ENCODE data around the gene VPS37D.
"Not testable (repeated sequence)": the region's sequence is repeated elsewhere in the genome, so short reads cannot be mapped to it uniquely, and the experiment has no call there.

The VPS37D gene

DNA sequence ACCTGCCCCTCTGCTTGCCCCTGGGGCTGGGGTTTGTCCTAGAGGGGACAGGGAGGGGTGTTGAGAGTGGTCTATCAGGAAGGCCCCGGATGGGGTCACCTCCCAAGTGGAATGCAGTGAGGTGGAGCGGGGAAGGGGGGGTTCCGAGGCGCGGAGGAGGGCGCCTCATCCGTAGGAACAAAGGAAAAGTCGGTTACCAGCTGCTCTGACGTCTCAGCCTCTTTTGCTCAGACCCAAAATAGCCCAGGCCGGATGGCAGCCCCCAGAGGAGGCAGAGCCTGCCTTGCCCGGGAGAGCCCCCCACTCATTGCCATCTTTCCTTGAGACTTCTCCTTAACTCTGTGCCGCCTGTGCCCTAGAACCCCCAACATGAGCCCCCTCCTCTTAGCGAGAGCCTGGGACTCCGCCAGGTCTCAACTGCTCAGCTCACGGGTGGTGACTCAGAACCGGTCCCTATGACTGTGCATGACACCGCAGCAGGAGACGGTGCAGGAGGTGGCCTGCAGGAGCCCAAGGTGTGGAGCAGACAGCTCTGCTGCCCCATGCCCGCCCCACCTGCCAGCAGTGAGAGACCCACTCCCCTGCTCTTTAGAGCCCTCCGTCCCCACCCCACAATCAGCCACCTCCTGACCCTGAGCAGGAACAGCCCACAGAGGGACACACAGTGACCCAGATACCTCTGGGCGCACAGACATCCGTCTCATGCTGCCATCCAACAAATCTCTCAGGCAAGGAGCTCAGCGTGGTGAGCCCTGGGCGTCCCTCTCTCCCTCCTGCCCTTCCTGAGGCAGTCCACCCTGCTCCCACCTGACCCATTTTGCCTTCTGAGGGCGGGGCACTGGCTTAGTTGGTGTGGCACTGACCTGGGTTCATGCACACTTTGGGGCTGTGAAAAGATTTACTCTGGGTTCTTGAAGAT, 38.8 kb downstream of the VPS37D start:
- DNase-seq = no peak

DNA sequence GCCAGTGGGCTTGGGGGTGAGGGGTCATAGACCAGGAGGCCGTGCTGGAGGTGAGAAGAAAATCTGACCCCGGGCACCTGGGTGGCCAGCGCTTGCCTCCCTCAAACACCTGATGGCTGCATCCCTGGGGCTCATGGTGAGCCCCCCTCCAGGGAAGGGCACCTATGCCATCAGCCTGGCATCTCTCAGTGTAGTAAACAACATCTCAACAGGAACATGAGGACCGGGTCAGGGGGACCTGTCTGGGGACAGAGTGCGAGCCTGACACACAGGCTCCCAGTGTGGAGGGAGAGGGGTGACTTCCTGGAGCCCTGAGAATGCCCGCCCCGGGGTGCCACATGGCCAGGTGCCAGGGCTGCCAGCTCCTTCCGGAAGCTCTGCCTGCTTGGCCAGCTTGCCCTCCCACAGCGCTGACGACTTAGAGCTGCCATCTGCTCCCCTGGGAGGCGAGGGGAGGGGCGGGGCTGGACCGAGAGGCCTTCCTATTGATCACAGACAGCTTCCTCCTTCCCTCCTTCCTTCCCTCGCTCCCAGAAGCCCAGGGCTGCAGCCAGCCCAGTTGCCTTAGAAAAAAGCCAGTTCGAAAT, 39.5 kb downstream of the VPS37D start:
- peak; percentile 33 for DNase-seq

DNA sequence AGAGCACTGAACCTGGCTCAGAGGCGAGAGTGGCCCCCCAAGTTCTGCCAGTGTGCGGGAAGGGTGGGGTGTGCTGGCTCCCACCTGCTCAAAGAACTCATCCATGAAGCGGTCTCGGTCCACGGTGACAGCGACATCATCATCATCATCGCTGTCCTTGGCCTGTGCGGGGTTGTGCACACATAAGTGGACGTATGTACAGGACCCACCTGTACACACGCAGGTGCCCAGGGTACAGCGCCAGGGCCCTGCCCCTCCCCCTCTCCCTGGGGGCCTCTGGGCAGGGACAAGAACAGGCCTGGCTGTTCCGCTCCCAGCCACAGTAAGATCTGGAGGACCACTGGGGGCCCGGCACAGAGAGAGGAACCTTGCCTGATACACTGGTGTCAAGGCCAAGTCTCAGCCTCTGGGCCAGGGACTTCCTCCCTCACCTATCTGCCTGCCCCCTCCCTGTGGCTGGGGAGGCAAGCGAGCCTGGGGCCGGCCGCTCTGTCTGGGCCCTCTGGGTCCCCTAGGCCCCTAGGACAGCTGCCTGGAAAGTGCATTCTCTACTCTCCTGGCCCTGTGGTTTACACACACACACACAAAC, 41.4 kb downstream of the VPS37D start:
- no peak for DNase-seq

DNA sequence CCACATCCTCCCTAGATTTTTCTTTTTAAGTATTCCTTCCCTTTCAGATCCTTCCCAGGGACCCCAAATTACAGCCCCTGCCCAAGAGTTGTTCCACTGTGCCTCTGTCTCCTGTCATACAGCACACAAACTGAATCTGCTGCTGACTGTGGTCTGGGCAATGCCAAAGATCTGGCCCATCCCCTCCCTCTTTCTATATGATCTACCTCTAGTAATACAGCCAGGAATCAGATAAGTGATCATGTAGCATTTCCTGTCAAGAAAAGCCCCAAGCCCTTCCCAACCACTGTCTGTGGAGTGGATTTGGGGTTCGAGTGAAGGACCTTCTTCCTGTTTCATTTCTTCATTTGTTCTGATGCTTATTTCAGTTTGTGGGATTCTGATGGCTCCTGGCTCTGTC, 45.1 kb downstream of the VPS37D start:
- DNase-seq = no peak

DNA sequence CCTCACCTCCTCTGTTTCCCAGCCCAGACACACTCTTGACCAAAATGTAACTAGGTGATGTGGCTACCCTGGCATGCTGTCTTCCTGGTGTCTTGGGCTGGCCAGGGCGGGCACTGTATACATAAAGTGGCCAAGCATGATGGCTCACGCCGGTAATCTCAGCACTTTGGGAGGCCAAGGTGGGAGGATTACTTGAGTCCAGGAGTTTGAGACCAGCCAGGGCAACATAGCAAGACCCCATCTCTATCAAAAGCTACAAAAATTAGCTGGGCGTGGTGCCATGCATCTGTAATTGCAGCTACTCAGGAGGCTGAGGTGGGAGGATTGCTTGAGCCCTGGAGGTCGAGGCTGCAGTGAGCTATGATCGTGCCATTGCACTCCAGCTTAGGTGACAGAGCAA, 45.7 kb downstream of the VPS37D start:
- not testable (repeated sequence) for DNase-seq

DNA sequence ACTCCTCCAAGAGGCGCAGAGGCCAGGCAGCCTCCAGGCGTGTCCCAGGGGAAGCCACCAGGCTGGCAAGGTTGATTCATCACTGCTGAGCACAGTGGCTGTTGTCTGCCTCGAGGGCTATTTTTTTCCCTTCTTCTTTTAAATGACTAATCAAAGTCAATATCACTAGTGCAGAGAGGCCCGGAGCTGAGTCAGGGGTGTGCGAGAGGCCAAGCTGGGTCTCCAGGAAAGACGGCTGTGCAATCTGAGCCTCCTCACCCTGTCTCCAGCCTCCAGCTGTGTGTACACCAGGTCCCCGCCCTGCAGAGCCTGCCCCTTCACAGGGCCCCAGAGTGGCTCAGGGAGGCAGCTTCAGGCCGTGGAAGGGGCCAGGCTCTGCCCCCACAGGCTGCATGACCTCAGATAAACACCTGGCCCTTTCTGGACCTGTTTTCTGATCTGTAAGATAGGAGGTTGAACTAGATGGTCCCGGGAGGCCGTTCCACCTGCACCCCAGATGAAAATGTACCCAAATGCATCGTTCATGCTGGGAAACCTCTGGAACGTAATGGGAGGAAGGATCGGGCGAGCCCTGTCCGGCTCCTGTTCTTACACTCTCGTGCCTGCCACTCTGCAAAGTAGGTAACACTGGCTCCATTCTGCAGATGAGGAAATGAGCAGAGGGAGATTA, 48.2 kb downstream of the VPS37D start:
- peak; percentile 33 for DNase-seq

DNA sequence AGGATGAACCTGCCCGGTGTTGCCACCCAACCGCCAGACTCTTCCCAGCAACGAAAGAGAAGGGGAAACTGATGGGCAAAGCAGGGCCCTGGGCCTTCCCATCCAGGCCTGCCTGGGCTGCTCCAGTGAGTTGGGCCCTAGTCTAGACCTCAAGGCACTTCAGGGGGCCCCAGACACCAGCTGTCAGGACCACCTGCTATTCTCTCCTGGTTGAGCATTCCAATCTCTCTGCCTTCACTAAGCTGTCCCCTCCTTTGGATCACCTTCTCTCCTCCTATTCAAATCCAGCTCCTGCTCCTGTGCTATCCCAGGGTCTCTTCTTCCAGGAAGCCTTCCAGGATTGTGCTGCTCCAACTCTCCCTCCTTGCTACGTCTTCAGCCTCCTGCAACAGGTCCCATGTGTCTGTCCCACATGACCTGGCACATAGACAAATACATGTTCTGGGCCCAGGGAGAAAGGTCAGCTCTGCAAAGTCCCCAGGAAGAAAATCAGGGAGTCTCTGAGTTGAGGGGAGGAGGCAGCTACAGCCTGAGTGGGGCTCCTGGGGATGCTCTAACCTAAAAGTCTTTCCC, 48.8 kb downstream of the VPS37D start:
- DNase-seq = no peak

DNA sequence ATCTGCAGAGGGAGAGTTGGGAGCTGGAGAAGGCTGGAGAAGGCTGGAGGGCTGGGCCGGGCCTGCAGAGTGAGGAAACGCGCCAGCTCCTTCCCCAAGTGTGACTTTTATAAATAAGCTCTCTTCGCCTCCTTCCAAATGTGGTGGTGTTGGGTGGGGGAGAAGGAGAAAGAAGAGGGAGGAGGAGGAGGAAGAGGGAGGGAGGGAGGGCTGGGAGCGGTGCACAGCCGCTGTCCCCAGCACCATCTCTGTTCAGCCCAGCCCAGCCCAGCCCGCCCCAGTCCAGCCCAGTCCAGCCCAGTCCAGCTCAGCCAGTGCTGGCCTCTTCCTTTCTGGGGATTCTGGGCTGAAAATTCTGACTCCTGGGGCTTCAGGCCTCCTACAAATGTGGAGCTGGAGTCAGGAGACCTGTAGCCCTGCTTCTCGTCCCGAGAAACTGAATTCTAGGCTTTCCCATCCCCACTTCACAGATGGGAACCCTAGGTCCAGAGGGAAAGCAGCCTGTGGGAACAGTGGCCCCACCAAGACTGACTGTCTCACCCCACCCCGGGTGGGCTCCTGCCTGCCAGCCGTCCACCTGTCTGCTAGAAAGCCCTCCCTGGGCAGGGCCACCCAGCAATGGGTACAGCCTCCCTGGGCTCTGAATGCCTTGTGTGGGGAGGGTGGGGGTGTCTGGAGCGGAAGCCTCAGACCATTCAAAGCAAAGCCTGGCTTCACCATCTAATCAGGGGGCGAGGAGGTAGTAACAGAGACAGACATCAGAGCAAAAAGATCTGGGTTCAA, 49.6 kb downstream of the VPS37D start:
- DNase-seq = no peak

DNA sequence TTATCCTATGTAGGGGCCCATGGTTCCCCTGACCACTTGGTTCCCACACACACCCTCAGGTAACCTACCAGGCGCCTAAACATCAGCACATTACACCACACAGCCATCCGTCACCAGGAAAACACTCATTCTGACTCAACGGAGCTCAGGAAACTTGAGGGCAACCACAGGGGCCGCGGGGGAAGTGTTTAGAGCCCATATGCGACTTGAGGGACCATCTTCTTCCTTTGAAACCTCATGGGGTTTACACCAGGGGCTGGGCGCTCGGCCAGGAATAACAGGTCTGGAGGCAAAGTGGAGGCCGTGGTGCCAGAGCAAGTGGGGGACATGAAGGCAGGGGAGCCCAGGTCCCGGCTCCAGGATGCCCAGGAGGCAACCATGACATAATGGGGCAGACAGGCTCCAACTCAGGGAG, 50.4 kb downstream of the VPS37D start:
- no peak for DNase-seq

DNA sequence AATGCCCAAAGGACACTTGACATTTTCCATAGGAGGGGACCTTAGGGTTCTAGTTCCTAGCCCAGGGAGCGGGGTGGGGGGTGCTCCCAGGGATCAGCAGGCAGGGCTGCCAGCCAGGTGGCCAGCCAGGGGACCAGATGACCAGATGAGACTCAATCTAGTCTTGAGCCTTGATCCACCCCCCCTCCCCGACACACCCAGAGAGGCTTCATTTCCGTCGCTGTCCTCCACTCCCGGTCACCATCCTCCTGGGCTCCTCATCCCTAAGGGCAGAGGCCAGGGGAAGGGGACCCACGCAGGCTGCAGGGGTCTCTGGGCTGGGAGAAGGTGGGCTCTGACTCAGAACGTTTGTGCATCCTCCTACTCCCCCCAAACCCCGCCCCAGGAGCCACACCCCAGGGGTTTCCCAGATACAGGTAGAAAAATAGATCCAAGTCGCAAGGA, 50.8 kb downstream of the VPS37D start:
- DNase-seq = no peak

DNA sequence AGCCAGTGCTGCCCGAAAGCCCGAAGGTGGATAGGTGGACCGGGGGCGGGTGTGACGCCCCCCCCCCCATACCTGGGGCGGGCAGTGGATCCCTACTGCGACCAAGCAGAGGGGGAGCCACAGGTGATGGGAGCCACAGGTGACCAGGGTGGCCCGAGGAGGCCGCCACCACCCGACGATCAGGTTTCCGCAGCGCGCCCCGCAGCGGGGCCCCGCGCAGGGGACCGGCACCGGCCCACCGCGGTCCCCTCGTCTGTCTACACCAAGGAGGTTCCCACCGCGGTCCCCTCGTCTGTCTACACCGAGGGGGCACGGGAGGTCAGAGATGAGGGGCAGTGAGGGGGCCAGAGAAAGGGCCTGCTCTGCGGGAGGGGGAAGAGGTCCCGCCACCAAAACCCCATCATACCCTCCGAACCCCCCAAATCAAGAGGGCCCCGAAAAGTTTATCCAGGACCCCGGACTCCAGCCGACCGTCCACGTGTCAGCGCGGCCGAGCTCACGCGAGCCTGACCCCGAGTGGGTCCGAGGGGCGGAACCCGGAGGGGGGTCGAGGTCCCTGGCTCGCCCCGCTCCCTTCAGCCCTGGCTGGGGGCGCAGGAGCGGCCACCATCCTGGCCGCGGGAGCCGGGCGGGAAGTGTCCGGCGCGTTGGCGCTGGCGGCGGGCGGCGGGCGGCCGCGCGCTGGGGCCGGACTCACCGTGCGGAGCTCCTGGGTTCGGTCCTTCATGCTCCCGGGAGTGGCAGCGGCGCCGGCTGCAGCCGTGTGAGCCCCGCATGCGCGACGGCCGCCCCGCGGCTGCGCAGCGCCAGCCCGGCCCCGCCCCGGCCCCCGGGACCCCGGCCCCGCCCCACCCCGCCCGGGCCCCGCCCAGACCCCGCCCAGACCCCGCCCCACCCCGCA, 51.5 kb downstream of the VPS37D start, which contains the start of gene STX1A:
Gene STX1A (minus strand): TSS at position 765 of the 901 bp plus-strand sequence. CDS start 38 bp downstream, at position 727.
- peak; percentile 19 for DNase-seq

DNA sequence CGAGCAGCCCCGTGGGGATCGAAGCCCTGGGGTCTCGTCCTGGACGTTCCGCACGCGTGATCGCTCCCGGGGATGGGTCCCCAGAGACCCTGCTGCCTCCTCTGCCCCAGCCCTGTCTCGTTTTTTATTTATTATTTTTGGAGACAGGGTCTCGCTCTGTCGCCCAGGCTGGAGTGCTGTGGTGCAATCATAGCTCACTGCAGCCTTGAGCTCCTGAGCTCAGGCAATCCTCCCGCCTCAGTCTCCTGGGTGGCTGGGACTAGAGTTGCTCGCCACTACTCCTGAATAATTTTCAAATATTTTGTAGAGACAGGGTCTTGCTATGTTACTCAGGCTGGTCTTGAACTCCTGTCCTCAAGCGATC, 52.2 kb downstream of the VPS37D start:
- DNase-seq = no peak

DNA sequence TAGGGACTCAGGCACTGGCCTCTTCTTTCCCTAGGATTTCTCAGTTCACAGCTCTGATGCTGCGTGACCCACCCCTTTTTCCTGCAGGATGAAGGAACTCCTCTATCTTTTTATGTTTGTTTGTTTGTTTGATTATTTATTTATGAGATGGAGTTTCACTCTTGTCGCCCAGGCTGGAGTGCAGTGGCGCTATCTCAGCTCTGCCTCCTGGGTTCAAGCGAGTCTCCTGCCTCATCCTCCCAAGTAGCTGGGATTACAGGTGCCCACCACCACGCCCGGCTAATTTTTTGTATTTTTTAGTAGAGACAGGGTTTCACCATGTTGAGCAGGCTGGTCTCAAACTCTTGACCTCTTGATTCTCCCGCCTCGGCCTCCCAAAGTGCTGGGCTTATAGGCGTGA, 52.8 kb downstream of the VPS37D start:
- DNase-seq = not testable (repeated sequence)

DNA sequence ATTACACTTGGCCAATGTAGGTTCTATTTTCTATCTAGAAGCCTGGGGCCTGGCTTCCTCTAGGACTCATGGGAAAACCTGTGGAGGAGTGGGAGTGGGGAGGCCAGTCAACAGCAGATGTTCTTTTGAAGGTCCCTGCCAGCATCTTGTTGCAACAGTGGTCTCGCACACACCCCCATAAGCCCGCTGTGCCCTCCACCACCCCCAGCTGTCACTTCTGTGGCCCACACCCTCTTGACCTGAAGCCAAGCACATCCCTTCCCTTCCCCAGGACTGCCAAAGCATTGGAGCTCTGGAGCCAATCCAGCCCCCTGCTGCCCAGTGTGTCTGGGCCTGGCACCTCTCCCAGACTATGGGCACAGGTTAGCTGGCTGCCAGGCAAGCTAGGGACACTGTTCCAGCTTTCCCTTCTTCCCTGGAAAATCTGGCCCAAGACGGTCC, 53.8 kb downstream of the VPS37D start:
- peak; percentile 81 for DNase-seq

Data from DMS79 treated with DMSO at 0.1 percent for 48 hours (cell line).